CD4-positive, alpha-beta memory T cell (primary cell): ENCODE data around the gene ACBD4. TPM values are rescaled to one million over a fixed set of nuclear protein-coding genes. Genes with fewer than 3 reads are reported as not detected.

ENCODE experiments used
- CTCF ChIA-PET: fragments of 350-600 bp; sonication (Branson Sonifier 250); formaldehyde crosslinking; loops from one replicate; lab custom pipeline; 2021; ENCODE audit warnings: inconsistent platforms; ENCODE audit not compliant: partially characterized antibody; lab: Charles Lee
- POLR2A ChIA-PET: fragments of 350-600 bp; sonication (Branson Sonifier 250); formaldehyde crosslinking; loops from one replicate; lab custom pipeline; 2021; ENCODE audit not compliant: partially characterized antibody; lab: Charles Lee
- DNase-seq, 5 donors: peaks; one replicate each; pipeline versions ENCODE4 v3.0.0 to v3.0.0-alpha.2; 2020 to 2022; ENCODE audit warnings: mixed read lengths in 1 of 5
- H3K27ac ChIP-seq: one replicate; pipeline ENCODE4 v1.7.0; 2013; ENCODE audit warnings: low read depth, low read length
- H3K27me3 ChIP-seq: 2 replicates; pipeline ENCODE4 v1.7.0; 2013; ENCODE audit warnings: mild to moderate bottlenecking, low read length, moderate library complexity; ENCODE audit not compliant: insufficient read depth
- H3K36me3 ChIP-seq: 2 replicates; pipeline ENCODE4 v1.7.0; 2013; ENCODE audit warnings: mild to moderate bottlenecking, low read length, moderate library complexity; ENCODE audit not compliant: insufficient read depth
- H3K4me1 ChIP-seq: 2 replicates; pipeline ENCODE4 v1.7.0; 2013; ENCODE audit warnings: mild to moderate bottlenecking, low read length, moderate library complexity; ENCODE audit not compliant: insufficient read depth
- H3K4me3 ChIP-seq, 2 donors: one replicate each; pipeline ENCODE4 v1.7.0; 2013; ENCODE audit warnings: low read length in 2 of 2, mild to moderate bottlenecking in 1 of 2
- H3K9me3 ChIP-seq, 2 donors: one replicate each; pipeline ENCODE4 v1.7.0; 2013; ENCODE audit warnings: low read length in 2 of 2, control low read depth in 1 of 2; ENCODE audit not compliant: control insufficient read depth in 1 of 2
- H3K27ac Mint-ChIP-seq, 7 donors: one replicate each; pipeline ENCODE4 v1.8.0; 2020 to 2021; ENCODE audit warnings: mixed read lengths in 7 of 7, mild to moderate bottlenecking in 6 of 7, inconsistent platforms in 3 of 7, moderate library complexity in 3 of 7
- H3K27me3 Mint-ChIP-seq, 2 donors: one replicate each; pipeline ENCODE4 v1.8.0; 2020 to 2021; ENCODE audit warnings: mixed read lengths in 2 of 2
- H3K36me3 Mint-ChIP-seq, 2 donors: one replicate each; pipeline ENCODE4 v1.8.0; 2020 to 2021; ENCODE audit warnings: mixed read lengths in 2 of 2, inconsistent platforms in 1 of 2, mild to moderate bottlenecking in 1 of 2
- H3K4me1 Mint-ChIP-seq, 4 donors: one replicate each; pipeline ENCODE4 v1.8.0; 2020 to 2021; ENCODE audit warnings: mixed read lengths in 4 of 4, mild to moderate bottlenecking in 1 of 4
- H3K4me3 Mint-ChIP-seq, 8 donors: one replicate each; pipeline ENCODE4 v1.8.0; 2020 to 2021; ENCODE audit warnings: mixed read lengths in 8 of 8, mild to moderate bottlenecking in 7 of 8, moderate library complexity in 6 of 8, inconsistent platforms in 3 of 8
- H3K9me3 Mint-ChIP-seq, 8 donors: one replicate each; pipeline ENCODE4 v1.8.0; 2020 to 2021; ENCODE audit warnings: mixed read lengths in 8 of 8, mild to moderate bottlenecking in 5 of 8, inconsistent platforms in 3 of 8, moderate library complexity in 1 of 8
- intact Hi-C: fragments of 100-400 bp; cut with micrococcal nuclease; formaldehyde crosslinking; loops from one replicate; pipeline ENCODE4 v1.15.1; 2023
- polyA plus RNA-seq, 2 donors: library from polyadenylated mRNA; unstranded; fragments of 300-500 nt; fragmentation: Illumina TruSeq; gene quantifications; one replicate each; pipeline ENCODE4 v1.2.3, GENCODE V29; 2021
- total RNA-seq, 2 experiments: library from RNA; stranded (reverse); gene quantifications; one replicate each; pipeline ENCODE4 v1.2.3, GENCODE V29; 2021

Gene ACBD4
- total and polyA plus RNA-seq, 4 experiments from 2014 or later = 10.3 to 48.1 (median 26.2) TPM

DNA sequence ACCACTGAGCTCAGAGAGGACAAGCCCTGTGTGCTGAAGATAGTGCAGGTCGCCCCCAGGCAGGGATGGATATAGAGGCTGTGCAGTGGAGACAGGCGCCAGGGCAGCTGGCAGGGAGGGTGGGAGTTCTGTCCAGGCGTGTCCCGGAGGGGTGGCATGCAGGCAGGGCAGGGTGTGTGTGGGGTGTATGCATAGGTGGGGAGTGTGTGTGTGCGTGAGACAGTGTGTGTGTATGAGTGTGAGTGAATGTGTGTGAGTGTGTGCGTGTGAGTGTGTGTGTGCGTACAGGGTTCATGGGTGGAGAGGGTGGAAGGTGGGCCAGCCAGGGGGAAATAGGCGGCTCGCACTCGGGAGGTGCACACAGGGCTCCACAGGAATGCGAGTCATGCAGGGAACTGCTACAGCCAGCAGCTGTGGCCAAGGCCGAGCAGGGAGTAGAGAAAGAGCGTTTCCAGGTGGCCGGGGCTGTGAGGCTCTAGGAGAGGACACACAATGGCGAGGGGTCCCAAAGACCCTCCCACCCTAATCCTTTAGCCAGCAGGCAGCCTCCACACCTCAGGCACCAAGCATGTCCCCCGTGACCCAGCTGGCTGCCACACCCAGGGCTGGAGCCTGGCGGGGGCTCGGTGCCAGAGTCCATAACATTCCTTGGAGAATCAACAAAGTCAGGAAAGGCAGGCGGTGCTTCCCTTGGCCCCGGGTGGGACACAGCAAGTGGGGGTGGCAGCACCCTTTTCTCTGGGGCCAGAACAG is 7.8 kb upstream of the ACBD4 start:
- H3K27ac ChIP-seq = no peak overlapping the region
- H3K4me3 Mint-ChIP-seq = peak overlapping the region in 1 of 8 donors; percentile 1
- POLR2A ChIA-PET = no interaction called here
- no peak overlapping the region for H3K4me3 ChIP-seq
- no peaks in the 10 kb centered on the region for H3K36me3 Mint-ChIP-seq
- H3K27ac Mint-ChIP-seq = no peak overlapping the region
- H3K9me3 Mint-ChIP-seq = no peaks in the 10 kb centered on the region
- intact Hi-C loops = no loop called here
- CTCF ChIA-PET = interaction anchor here (5.1 kb wide), 1 partner anchor 8 kb away, joined by 17 read pairs; the partner anchor contains the start of gene ACBD4
- peaks cover 0 to 12% (median 1%) of the 10 kb centered on the region in 4 donors for H3K4me1 Mint-ChIP-seq
- H3K27me3 ChIP-seq = no peaks in the 10 kb centered on the region
- no peaks in the 10 kb centered on the region for H3K9me3 ChIP-seq
- no peaks in the 10 kb centered on the region for H3K27me3 Mint-ChIP-seq
- H3K36me3 ChIP-seq = no peaks in the 10 kb centered on the region
- DNase-seq = no peak
- H3K4me1 ChIP-seq = peaks cover 11% of the 10 kb centered on the region

DNA sequence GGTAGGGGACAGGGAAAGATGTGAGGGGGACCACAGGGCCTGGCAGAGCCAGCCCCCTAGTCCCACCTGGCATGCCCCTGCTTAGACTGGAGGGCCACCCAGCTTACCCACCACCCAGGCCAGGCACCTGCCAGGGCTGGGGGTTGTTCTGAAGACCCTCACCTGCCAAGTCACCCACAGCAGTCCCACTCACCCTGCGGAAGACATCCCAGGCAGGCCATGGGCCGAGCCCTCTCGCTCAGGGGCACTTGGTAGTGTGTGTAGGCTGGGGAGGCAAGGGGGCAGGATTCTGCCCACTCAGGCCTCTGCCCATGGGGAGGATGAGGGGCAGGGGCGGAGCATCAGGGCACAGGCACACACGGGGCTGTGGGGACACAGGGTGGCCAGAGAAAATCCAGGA is 7.2 kb upstream of the ACBD4 start:
- Mint-ChIP-seq H3K27me3 (no peaks in the 10 kb centered on the region), H3K27ac (no peak overlapping the region), H3K4me3 (no peak overlapping the region), H3K9me3 (no peaks in the 10 kb centered on the region), H3K4me1 (peaks cover 0 to 12% (median 1%) of the 10 kb centered on the region in 4 donors), H3K36me3 (peaks cover 0 to 2% of the 10 kb centered on the region in 2 donors)
- H3K27me3 ChIP-seq = no peaks in the 10 kb centered on the region
- CTCF ChIA-PET = interaction anchor here (8.7 to 14.3 kb wide), 2 partner anchors 26 to 70 kb away, joined by 300 to 552 read pairs; partner anchors contain the start of genes HEXIM1 and HEXIM2
- POLR2A ChIA-PET = no interaction called here
- intact Hi-C loops = no loop called here
- DNase-seq = no peak
- H3K9me3 ChIP-seq = no peaks in the 10 kb centered on the region
- no peaks in the 10 kb centered on the region for H3K36me3 ChIP-seq
- H3K4me1 ChIP-seq = peaks cover 14% of the 10 kb centered on the region
- H3K27ac ChIP-seq = no peak overlapping the region
- no peak overlapping the region for H3K4me3 ChIP-seq

DNA sequence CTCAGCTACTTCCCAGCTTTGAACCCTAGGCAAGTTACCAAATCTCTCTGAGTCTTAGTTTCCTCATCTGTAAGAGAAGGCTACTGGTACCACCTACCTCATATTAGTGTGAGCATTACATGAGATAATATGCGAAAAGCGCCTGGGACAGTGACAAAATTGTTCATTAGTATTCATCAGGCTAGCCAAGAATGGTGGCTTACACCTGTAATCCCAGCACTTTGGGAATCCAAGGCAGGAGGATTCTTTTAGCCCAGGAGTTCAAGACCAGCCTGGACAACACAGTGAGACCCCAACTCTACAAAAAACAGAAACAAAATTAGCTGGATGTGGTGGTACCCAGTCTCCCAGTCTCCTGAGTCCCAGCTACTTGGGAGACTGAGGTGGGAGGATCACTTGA is 6.5 kb upstream of the ACBD4 start:
- no peaks in the 10 kb centered on the region for H3K27me3 Mint-ChIP-seq
- no peak for DNase-seq
- peak overlapping the region in 1 of 8 donors; percentile 61 for H3K4me3 Mint-ChIP-seq
- Histone ChIP-seq H3K27me3 (no peaks in the 10 kb centered on the region), H3K27ac (no peak overlapping the region), H3K36me3 (no peaks in the 10 kb centered on the region), H3K9me3 (no peaks in the 10 kb centered on the region), H3K4me3 (no peak overlapping the region), H3K4me1 (peaks cover 14% of the 10 kb centered on the region)
- CTCF ChIA-PET = interaction anchor here (8.7 to 14.3 kb wide), 2 partner anchors 25 to 69 kb away, joined by 300 to 552 read pairs; partner anchors contain the start of genes HEXIM1 and HEXIM2
- POLR2A ChIA-PET = no interaction called here
- H3K27ac Mint-ChIP-seq = no peak overlapping the region
- H3K36me3 Mint-ChIP-seq = peaks cover 0 to 2% of the 10 kb centered on the region in 2 donors
- intact Hi-C loops = no loop called here
- no peaks in the 10 kb centered on the region for H3K9me3 Mint-ChIP-seq
- peaks cover 3 to 17% (median 5%) of the 10 kb centered on the region in 4 donors for H3K4me1 Mint-ChIP-seq

DNA sequence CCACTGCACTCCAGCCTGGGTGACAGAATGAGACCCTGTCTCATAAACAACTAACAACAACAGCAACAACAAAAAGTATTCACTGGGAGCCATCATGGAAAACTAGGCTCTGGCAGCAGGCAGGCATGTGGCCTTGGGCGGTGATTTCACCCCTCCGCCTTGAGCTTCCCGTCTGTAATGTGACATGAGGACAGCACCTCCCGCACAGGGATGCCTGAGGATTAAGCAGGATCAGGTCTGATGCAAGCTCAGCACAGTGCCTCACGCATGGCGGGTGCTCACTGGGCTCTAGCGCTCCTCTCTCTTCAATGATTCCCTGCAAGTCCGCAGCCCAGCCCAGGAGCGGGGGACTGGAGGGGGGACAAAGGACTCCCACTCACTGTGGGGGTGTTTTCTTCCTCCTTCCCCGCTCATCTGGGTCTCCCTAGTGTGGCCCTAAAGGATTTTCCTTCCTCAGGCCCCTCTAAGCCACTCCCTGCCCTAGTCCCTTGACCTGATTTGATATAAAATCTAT is 6.0 kb upstream of the ACBD4 start:
- H3K4me3 Mint-ChIP-seq = peak overlapping the region in 1 of 8 donors; percentile 61
- peaks cover 3 to 16% (median 5%) of the 10 kb centered on the region in 4 donors for H3K4me1 Mint-ChIP-seq
- Histone ChIP-seq H3K36me3 (no peaks in the 10 kb centered on the region), H3K4me3 (no peak overlapping the region), H3K9me3 (no peaks in the 10 kb centered on the region), H3K4me1 (peaks cover 10% of the 10 kb centered on the region), H3K27ac (no peak overlapping the region), H3K27me3 (no peaks in the 10 kb centered on the region)
- ChIA-PET POLR2A (no interaction called here), CTCF (interaction anchor here (1.1 to 14.3 kb wide), 3 partner anchors 25 to 264 kb away, joined by 3 to 552 read pairs (median 300); partner anchors contain the start of genes HEXIM1 and HEXIM2)
- peak in 1 of 5 donors; percentile 16 for DNase-seq
- no peak overlapping the region for H3K27ac Mint-ChIP-seq
- H3K9me3 Mint-ChIP-seq = no peaks in the 10 kb centered on the region
- no peaks in the 10 kb centered on the region for H3K27me3 Mint-ChIP-seq
- intact Hi-C loops = no loop called here
- H3K36me3 Mint-ChIP-seq = peaks cover 0 to 2% of the 10 kb centered on the region in 2 donors

DNA sequence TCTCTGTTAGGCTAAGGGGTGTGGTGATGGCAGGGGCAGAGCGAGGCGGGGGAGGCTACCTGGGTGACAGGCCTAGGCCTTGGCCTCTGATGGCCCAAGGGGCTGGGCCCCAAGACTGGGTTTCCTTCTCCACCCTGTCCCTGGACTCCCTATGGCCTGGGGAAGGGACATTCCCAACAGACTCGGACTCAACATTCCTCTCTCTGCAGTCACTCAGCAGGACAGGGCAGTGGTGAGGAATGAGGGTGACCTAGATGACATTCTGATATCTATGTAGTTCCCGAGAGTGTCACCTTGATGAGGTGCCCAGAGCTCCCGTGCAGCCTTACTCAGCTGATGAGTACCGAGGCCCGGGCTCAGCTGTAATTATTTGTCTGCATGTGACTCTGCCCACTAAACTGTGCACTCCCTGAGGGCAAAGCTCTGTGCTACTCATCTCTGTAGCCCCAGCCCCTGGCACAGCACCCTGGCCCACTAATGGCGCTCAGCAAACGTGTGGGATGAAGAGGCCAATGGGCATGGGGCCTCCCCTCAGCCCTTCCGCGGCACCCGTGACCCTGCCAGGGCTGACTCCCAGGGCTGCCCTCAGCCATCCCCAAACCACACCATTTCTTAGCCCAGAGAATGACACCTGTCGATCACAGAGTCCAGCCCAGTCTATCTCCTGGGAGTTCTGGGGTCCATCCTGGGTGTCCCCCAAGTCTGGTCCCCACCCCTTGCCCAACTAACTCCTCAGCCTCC is 5.4 kb upstream of the ACBD4 start:
- POLR2A ChIA-PET = interaction anchor here (0.9 to 1.3 kb wide), 2 partner anchors 19 to 79 kb away, joined by 3 read pairs; partner anchors contain the start of gene HEXIM1
- Mint-ChIP-seq H3K9me3 (no peaks in the 10 kb centered on the region), H3K27ac (peak overlapping the region in 2 of 7 donors; percentile 41 to 77), H3K4me3 (peak overlapping the region in 5 of 8 donors; percentile 20 to 58 (median 39)), H3K27me3 (no peaks in the 10 kb centered on the region), H3K36me3 (peaks cover 0 to 2% of the 10 kb centered on the region in 2 donors), H3K4me1 (peaks cover 3 to 15% (median 5%) of the 10 kb centered on the region in 4 donors)
- Histone ChIP-seq H3K4me3 (no peak overlapping the region), H3K36me3 (no peaks in the 10 kb centered on the region), H3K27ac (no peak overlapping the region), H3K9me3 (no peaks in the 10 kb centered on the region), H3K4me1 (peaks cover 9% of the 10 kb centered on the region), H3K27me3 (no peaks in the 10 kb centered on the region)
- CTCF ChIA-PET = interaction anchor here (1.1 to 14.3 kb wide), 3 partner anchors 24 to 265 kb away, joined by 3 to 552 read pairs (median 300); partner anchors contain the start of genes HEXIM1 and HEXIM2
- peak in 1 of 5 donors; percentile 5 for DNase-seq
- intact Hi-C loops = no loop called here

DNA sequence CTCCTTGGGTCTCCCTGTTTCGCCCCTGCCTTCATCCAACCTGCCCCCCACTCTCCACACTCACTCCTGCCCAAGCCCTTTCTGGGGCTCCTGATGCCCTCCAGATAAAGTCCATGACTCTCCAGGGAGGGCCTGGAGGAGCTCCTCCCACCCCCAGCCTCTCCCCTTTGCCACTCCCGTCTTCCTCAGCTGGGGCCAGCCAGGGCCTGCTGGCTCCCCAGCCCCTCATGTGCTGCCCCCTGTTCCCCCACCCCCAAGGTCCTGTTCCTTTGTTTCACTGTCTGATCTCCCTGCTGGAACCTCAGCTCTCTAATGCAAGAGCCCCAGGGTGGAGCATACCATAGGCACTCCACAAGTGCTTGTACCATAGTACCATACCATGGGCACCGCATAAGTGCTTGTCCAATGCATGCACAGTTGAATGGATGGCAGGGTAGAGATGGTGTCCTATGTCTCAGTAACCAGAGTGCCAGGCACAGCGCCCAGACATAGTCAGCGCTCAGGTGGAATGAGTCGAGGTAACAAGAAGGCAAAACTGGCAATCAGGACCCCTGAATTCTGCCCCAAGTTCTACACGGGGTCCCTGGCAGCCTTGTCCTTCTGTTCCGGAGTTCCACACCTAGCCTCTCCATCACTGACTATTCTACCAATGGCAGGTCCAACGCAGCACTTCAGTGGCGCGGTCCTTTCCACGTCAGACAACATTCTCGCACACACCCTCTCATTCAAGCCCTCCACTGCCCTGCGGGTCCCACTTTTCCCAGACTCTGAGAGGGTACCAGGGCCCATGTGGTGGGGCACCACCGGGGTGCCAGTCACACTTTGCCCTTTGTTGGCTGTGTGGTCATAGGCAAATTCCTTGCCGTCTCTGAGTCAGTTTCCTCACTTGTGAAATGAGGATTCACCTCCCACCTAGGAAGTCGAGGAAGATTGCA is 4.5 kb upstream of the ACBD4 start:
- no peaks in the 10 kb centered on the region for H3K27me3 ChIP-seq
- DNase-seq = peak in 1 of 5 donors; percentile 25
- no peaks in the 10 kb centered on the region for H3K36me3 ChIP-seq
- H3K9me3 ChIP-seq = no peaks in the 10 kb centered on the region
- POLR2A ChIA-PET = interaction anchor here (0.7 to 9.3 kb wide), 4 partner anchors 18 to 80 kb away, joined by 3 to 243 read pairs (median 3); partner anchors contain the start of genes HEXIM1 and NMT1
- Mint-ChIP-seq H3K9me3 (no peaks in the 10 kb centered on the region), H3K27ac (peak overlapping the region in 5 of 7 donors; percentile 6 to 77 (median 22)), H3K36me3 (peaks cover 0 to 7% of the 10 kb centered on the region in 2 donors), H3K4me1 (peaks cover 6 to 23% (median 10%) of the 10 kb centered on the region in 4 donors), H3K27me3 (no peaks in the 10 kb centered on the region), H3K4me3 (peak overlapping the region; percentile 48 to 78 (median 64))
- CTCF ChIA-PET = interaction anchor here (1.1 to 14.3 kb wide), 3 partner anchors 23 to 266 kb away, joined by 3 to 552 read pairs (median 300); partner anchors contain the start of genes HEXIM1 and HEXIM2
- no peak overlapping the region for H3K27ac ChIP-seq
- H3K4me1 ChIP-seq = peaks cover 12% of the 10 kb centered on the region
- H3K4me3 ChIP-seq = no peak overlapping the region
- intact Hi-C loops = no loop called here
